Measurements from ENCODE around the gene ABHD17C.
A peak's percentile ranks its signal among the peaks of the same experiment; 100 is the strongest.
"Not testable (repeated sequence)": the region's sequence is repeated elsewhere in the genome, so short reads cannot be mapped to it uniquely, and the experiment has no call there.

ABHD17C gene

DNA sequence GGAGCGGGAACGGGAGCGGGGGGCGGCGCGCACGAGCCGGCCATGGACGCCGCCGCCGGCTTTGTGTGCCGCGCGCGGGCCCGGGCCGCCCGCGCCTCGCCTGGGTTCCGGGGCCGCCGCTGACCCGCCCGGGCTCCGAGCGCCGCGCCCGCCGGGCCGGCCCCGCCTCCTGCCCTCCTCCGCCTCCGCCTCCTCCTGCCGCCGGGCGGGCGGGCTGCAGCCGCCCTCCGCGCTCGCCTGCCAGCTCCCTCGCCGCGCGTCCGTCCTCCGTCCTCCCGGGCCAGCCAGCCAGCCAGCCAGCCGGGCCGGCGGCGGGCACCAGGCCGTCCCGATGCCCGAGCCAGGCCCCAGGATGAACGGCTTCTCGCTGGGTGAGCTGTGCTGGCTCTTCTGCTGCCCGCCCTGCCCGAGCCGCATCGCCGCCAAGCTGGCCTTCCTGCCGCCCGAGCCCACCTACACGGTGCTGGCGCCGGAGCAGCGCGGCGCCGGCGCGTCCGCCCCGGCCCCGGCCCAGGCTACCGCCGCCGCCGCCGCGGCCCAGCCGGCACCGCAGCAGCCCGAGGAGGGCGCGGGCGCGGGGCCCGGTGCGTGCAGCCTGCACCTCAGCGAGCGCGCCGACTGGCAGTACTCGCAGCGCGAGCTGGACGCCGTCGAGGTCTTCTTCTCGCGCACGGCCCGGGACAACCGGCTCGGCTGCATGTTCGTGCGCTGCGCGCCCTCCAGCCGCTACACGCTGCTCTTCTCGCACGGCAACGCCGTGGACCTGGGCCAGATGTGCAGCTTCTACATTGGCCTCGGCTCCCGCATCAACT, at the start of gene ABHD17C:
Gene ABHD17C (plus strand): TSS at position 212 of the 812 bp plus-strand sequence. CDS start 120 bp downstream, at position 332.
- peak; percentile 5 for DNase-seq

DNA sequence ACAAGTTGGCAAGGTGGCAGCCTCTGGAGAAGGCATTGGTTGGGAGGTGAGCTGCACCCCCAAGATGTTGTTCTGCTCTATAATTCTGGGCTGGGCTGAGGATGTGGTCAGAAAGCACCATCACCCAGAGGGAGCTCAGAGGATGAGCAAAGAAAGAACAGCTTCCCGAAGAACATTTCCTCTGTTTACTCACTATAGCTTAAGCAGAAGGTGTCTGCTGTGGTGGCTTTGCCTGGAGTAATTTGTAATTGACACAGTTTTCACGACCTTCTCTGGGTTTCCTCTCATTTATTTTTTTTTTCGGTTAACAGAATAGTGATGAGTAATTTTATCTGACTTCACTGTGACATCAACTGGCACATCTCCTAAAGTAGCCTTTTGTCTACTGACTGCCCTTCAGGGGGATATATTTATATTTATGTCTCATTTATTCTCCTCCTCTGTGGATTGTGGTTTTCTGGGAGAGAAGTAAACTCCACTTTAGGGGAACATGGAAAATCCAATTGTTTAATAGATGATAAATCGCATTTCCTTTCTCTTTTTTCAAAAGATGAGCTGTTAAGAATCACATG, 49.5 kb upstream of the ABHD17C start:
- DNase-seq: no peak

DNA sequence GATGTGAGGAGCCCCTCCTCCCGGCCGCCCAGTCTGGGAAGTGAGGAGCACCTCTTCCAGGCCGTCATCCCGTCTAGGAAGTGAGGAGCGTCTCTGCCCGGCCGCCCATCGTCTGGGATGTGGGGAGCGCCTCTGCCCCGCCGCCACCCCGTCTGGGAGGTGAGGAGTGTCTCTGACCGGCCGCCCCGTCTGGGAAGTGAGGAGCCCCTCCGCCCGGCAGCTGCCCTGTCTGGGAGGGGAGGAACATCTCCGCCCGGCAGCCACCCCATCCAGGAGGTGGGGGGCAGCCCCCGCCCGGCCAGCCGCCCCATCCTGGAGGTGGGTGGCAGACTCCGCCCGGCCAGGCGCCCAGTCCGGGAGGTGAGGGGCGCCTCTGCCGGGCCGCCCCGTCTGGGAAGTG, 47.7 kb upstream of the ABHD17C start:
- not testable (repeated sequence) for DNase-seq

DNA sequence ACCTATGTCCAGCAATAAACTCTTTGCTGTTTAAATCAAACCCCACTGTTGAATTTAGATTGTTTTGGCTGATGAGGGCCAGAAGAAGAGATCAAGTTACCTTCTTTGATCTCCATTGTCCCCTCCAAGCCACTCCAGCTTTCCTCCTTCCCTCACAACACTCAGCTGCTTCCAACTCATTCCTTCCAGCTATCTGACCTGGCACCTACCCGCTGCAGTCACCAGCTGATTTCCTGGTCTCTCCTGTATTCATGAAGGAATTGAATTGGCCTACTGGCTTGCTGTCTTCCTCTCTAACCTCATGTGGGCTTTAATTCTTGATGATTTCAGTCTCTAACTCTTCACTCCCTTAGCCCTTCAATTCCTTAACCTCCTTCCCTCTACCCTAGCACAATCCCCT, 40.8 kb upstream of the ABHD17C start:
- no peak for DNase-seq

DNA sequence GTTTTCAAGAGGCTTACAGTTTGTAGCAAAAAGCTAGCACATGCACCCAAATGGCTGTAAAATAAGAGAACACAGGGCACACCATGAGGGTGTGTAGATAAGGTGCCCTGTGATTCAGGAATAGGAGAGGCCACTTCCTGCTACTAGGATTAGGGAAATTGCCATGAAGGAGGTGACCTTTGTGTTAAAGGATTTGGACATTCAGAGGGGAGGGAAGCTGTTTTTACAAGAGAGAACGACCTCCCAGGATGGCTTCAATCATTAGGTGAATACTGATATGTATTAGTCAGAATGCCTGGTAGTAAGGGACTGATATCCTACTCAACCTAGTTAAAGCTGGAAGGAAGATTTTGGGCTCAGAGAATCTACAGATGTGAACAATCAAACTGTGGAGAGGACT, 35.7 kb upstream of the ABHD17C start:
- no peak for DNase-seq

DNA sequence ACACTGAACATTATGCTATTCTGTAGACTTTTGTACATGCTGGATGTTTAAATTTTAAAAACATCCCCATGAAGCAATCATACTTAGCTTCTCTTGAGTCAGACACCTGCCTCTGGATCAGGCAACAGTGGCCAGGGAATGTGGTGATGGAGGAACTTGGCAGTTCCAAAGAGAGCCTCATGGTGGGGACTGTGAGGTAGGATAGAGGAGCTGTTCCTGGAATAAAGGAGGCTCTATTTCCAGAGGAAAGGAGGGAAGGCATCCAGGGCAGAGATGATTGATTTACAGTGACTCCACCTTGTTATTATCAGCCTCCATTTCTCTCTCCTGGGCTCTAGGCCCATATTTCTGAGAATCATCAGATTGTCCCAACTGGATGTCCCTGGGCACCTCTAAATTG, 35.0 kb upstream of the ABHD17C start:
- no peak for DNase-seq

DNA sequence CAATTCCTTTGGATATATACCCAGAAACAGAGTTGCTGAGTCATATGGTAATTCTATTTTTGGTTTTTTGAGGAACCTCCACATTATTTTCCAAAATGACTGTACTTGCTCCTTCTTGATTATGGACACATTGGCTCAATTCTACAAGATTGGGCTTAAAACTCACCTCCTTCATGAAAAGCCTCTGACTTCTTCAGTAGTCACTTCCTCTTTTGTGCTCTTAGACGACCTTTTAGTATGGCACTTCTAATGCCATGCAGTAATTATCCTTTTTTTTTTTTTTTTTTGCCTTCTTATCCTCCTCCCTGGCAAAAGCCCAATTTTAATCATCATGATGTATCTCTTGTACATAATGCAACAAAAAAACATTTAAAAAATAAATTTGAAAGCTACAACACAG, 33.0 kb upstream of the ABHD17C start:
- no peak for DNase-seq

DNA sequence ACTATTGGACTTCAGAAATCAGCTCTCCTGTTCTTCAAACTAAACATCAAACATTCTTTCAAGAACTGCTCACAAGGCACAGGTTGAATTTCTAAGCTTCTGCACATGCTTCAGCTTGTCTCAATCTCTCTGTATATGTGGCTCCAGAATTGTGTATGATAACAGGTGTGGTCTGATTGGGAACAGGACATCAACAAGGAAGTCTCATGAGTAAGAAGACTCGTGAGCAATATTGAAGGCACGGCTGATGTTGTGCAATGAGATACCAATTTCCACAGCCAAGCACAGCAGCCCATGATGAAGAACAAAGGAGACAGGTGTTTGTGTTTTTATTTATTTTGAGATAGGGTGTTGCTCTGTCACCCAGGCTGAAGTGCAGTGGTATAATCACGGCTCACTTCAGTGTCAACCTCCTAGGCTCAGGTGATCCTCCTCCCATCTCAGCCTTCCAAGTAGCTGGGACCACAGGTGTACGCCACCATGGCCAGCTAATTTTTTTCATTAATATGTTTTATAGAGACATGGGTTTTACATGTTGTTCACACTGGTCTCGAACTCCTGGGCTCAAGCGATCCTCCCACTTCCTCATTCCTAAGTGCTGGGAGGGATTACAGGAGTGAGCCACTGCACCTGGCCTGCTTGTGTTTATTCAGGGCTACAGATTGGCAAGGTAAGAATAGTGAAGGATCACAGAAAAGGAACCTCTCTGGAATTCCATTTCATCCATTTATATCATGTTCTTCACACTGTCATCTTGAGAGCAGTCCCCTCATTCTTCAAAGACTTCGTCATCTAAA, 32.2 kb upstream of the ABHD17C start:
- no peak for DNase-seq

DNA sequence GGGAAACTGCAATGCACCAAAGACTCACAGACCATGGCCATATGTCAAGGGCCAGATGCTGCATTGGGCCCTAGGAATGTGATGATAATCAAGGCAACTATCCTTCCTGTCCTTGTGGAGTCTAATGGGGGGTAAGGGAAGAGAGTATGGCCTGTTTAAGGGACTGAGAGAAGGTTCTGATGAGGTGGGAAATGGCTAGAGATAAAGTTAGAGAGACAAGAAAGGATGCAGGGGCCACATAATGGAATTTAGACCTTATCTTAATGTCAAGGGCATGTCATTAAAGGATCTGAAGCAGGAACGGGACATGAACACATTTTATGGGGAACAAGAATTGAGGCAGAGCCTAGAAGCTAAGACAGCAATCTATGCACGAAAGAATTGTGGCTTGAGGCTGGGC, 30.0 kb upstream of the ABHD17C start:
- no peak for DNase-seq

DNA sequence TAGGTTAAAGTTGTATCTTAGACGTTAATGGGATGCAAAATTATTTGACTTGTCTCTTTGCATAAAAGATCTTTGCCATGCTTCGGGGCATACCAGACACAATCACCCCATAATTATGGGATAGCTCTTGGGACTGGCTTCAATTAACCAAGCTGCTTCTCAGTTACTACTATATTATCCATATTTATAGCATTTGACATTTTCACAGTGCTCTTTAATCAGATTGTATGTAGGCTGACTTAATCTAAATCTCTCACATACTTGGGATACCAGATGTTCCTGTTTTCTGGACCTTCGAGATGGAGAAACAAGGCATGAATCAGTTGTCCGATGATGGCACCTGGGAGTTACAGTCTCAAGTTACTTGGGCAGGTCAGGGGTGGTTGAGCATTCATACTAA, 27.2 kb upstream of the ABHD17C start:
- no peak for DNase-seq

DNA sequence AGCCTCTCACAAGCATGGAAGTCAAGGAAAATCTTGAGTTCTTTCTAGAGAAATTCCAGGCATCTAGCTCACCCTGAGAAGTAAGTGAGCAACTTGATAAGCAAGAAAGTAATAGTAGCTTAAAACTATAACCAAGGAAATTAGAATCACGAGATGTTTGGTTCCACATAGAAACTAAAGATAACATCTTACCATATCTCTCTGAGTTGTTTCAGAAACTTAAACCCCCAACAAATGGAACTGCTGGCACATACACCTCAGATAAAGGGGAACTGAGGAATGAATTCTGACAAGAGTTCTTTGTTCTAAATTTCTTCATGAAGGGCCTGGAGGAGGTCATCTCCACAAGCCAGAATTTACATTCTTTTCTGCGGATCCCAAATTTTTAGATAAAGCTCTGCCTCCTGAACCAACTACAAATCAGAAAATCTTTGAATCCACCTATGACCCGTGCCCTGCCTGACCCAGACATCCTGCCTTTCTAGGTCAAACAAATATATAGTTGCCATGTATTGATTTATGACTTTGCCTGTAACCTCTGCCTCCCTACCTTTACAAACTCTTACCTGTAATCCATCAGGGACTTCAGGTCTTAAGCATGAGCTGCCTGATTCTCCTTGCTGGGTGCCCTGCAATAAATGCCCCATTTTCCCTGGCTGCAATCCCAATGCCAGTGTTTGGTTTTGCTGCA, 26.4 kb upstream of the ABHD17C start:
- DNase-seq: no peak

DNA sequence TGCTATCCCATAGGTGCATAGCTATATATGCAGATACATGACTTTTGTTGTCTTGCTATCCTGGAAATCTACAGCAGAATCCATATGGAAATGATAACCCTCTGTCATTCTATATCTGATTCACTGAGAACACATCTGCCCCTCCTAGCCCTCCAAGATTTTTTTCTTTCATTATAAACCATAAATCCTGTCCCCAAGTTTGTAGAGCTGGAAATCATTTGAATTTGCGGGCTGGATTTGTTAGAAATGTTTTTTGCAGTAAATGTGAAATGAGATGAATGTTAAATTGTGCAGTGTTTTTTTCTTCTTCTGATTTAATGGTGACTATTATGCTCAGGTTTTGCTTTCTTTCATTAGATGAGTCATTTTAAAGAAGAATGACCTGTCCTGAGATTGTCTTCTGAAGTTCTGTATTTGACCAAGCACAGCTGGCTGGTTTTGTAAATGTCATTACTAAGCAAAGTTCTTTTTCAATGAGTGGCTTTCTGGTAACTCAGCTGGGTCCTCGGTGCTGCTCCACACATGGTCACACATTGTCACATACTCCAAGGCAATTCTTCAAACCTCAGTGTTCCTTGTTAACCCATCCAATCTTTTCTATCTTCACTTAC, 25.3 kb upstream of the ABHD17C start:
- DNase-seq: no peak

DNA sequence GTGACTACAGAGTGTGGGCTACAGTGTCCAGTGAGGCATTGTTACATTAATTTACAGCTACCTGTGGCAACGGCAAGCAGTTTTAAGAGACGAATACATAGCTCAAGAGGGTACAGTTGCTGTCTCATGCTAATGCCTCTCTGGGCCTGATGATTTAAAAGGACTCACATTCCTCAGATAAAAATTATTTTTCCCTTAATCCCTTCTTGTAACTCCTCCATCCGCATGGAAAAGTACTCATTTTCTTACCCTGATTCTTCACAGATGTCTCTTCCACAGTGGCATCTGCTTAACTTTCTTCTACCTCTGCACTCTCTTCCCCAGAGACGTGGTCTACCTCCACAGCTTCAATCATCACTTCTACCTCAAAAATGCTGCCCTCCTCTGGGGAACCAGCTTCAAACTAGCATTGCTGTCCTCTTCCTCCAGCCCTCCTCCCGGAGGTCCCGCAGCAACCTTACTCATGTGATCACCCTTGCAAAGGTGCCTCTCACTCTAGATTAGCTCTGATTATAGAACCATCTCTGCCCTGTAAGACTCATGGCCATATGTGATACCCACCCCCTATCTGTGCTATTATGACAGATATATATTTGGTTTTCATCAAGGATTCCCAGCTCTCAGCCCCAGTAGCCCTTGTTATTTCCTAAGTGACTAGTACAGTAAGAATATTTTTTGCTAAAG, 21.4 kb upstream of the ABHD17C start:
- no peak for DNase-seq

DNA sequence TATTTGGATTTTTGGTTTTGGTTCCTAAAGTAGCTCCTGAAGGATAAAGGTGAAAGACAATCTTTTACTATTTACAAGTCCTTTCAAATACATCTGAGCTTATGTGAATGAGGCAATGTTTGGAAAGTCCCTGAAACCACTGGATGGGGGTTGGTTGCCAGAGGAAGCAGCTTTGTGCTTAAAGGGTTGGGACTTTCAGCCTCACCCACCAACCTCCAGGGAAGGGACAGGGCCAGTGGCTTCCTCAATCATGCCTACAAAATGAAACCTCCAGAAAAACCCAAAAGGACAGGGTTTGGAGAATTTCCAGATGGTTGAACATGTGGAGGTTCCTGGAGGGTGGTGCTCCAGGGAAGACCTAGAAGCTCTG, 20.9 kb upstream of the ABHD17C start:
- DNase-seq: no peak

DNA sequence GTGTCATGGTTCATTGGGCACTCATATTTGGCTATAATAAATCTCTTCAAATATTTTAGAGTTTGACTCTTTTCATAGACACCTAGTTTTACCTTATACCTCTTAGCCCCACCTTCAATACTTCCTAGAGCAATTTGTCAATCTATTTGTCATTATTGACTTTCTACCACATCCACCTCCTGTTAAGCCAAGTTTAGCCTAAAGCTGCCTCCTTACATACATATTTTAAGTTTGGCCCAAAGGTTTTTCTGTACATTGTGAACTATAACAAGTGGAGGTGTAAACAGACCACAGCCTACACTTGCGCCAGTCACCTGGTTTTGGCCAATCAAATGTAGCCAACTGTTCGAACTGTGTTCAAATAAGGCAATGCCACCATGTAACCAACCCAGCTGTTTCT, 18.1 kb upstream of the ABHD17C start:
- no peak for DNase-seq

DNA sequence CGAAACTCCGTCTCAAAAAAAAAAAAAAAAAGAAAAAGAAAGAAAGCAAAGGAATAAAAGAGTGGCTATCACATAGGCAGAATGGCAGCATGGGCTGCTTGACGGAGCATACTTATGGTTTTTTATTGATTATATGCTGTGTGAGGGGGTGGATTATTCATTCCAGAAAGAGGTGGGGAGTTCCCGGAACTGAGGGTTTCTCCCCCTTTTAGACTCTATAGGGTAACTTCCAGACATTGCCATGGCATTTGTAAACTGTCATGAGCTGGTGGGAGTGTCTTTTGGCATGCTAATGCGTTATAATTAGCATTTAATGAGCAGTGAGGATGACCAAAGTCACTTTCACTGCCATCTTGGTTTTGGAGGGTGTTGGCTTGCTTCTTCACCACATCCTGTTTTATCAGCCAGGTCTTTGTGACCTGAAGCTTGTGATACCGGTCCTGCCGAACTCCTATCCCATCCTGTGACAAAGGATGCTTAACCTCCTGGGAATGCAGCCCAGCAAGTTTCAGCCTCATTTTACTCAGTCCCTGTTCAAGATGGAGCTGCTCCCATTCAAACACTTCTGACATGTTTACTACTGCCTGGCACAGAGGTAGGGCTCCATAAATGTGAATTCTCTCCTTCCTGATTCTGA, 15.8 kb upstream of the ABHD17C start:
- DNase-seq: no peak

DNA sequence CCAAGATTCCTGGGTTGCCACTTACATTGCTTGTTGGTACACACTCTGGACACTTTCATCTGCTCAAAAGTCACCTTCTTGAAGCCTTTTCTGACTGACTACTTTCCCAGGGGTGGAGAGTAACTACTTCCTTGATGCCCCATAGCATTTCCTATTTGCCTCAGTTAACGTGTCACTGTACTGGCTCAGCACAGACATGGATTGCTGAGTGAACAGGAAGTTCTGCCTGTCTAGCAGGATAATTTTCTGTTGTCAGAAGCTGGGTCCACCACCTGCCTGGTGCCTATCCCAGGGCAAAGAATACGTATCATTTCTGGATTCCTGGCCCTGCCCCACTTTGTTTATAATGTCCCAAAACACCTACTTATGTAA, 15.3 kb upstream of the ABHD17C start:
- DNase-seq: no peak

DNA sequence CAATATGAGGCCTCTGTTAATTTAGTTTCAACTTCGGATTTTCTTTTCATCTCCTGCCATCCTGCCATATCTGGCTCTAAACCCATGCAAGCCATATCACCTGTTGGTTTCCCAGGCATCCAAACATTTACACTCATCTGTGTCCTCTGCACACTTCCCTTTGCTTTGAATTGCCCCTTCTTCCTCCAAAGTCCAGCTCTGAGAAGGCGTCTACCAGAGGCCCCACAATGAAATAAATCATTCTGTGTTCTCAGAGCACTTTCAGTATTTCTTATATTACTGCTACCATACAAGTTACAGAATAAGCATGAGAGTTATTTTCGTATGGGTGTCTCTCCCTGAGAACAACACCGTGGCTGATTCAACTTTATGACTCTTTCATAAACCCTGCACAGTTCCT, 12.9 kb upstream of the ABHD17C start:
- no peak for DNase-seq

DNA sequence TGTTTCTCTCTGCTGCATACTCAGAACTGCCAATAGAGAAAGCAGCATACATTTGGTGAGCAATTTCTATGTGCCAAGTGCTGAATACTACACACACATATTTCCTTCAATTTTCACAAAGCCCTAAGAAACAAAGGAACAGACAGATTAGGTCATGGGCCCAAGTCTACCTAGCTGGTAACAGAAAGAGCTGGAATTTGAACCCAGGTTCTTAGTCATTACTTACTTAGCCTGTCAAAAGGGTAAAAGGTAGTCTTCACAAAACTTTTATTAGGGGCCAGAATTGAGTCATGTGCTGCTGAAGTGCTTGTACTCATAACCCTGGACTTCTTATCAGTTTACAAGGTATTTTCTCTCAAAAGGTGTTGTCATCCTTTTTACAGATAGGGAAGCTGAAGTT, 10.4 kb upstream of the ABHD17C start:
- DNase-seq: no peak

DNA sequence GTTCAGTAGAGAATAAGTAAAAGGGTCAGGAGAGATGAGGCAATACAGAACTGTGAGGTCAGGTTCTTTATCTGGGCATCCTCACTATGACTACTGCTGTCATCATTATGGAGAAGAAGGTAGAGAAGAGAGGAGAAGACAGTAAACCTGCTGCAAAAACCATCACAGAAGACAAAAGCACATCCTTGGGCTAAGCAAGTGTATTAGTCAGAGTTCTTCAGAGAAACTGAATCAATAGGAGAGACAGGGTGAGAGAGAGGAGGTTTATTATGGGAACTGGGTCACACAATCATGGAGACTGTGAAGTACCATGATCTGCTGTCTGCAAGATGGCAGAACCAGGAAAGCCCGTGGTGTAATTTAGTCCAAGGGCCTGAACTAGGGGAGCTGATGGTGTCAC, 9.5 kb upstream of the ABHD17C start:
- no peak for DNase-seq

DNA sequence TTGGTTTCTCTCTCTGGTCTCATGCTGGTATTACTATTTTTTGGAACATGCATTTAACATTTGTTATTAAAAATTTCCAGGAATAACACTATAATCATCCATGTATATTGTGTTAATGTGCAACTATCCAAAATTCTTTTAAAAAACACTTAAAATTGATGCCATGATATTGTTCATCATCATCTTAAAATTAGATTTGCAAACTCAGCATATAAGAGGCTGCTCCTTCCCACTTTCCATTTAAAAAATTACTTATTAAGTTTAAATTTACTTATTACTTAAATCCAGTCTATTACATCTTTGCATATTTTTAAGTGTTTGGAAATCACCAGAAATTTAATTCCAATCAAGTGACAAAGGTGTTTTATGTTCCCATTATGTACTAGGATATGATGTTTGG, 5.8 kb upstream of the ABHD17C start:
- DNase-seq: no peak

DNA sequence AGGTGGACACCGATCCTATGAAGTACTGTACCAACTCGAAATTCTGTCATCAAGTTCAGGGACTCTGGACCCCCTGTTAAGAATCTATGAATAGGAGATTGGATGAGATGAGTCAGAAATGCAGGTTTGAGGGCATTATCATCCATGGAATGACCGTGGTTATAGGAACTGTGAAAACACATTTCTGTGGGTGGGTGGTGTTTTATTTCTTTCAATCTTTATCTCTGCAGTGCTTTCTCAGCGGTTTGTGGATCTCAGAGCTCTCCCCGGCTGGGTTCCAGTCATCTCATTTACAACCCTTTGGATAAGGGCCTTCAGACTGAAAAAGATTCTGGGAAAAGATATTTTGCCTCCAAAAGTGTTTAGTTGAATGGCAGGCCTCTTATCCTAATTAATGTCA, 5.4 kb upstream of the ABHD17C start:
- DNase-seq: no peak

Data from SHP77 treated with DMSO at 0.1 percent for 48 hours (cell line).